ENCODE data around the gene EFEMP1. TPM values are rescaled to one million over a fixed set of nuclear protein-coding genes. Genes with fewer than 3 reads are reported as not detected.

Gene EFEMP1
- total RNA-seq, 1 donor from 2014 or later = not detected

DNA sequence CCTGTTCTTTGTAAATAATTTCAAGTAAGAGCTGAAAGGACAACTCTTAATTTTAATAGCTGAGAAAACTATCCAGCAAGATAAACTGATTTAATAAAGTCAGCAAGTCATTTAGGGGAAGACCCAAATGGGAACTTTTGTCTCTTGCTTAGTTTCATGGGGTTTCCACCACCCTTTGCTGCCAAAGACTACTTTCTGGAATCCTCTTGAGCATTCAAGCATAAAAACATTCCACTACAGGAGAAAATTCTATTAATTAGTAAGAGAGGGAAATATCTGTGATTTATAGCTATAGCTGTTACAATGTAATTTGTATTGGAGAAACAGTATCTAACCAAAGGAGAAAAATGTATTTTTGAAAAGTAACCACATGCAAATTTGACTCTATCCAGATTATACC lies 20.6 kb downstream of the EFEMP1 start:
- Mint-ChIP-seq H3K9me3 (peaks cover 14% of the 10 kb centered on the region), H3K27ac (no peak overlapping the region), H3K4me1 (no peaks in the 10 kb centered on the region), H3K27me3 (peaks cover 5% of the 10 kb centered on the region), H3K36me3 (ENCODE audit: low read depth) (no peaks in the 10 kb centered on the region), H3K4me3 (no peak overlapping the region)
- ChIA-PET CTCF (interaction anchor here (0.6 kb wide), 1 partner anchor 51 kb away, joined by 3 read pairs; no protein-coding TSS in a partner anchor), POLR2A (no interaction called here)
- no peak for DNase-seq
- intact Hi-C loops (cut with micrococcal nuclease) = no loop called here
- no peak for ATAC-seq (ENCODE audit: low read depth)
- TF ChIP-seq, protein P1, sequence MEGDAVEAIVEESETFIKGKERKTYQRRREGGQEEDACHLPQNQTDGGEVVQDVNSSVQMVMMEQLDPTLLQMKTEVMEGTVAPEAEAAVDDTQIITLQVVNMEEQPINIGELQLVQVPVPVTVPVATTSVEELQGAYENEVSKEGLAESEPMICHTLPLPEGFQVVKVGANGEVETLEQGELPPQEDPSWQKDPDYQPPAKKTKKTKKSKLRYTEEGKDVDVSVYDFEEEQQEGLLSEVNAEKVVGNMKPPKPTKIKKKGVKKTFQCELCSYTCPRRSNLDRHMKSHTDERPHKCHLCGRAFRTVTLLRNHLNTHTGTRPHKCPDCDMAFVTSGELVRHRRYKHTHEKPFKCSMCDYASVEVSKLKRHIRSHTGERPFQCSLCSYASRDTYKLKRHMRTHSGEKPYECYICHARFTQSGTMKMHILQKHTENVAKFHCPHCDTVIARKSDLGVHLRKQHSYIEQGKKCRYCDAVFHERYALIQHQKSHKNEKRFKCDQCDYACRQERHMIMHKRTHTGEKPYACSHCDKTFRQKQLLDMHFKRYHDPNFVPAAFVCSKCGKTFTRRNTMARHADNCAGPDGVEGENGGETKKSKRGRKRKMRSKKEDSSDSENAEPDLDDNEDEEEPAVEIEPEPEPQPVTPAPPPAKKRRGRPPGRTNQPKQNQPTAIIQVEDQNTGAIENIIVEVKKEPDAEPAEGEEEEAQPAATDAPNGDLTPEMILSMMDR (IDR thresholded peaks at IDR 0.05) = no peak

DNA sequence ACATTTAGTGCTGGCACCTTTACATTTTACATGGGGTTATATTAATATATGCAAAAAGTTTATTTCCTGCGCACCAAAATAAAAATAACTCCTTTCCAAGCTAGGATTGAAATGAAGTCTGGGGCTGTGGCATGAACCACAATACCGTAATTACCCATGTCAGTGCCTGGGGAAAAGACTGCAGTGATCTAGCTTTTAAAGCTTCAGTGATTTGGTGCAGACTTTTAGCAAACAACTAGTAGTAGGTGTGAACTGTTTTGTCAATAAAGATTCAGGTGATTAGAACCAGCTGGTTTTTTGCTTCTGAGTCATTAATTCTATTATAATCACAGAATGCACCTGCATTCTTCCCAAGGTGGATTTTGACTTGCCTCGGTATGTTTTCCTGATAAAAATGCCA lies 21.2 kb downstream of the EFEMP1 start:
- DNase-seq (no peak), ATAC-seq (ENCODE audit: low read depth) (no peak)
- Mint-ChIP-seq H3K36me3 (ENCODE audit: low read depth) (no peaks in the 10 kb centered on the region), H3K27me3 (peaks cover 5% of the 10 kb centered on the region), H3K27ac (no peak overlapping the region), H3K4me3 (no peak overlapping the region), H3K9me3 (peaks cover 14% of the 10 kb centered on the region), H3K4me1 (no peaks in the 10 kb centered on the region)
- ChIA-PET CTCF (interaction anchor here (0.6 kb wide), 1 partner anchor 51 kb away, joined by 3 read pairs; no protein-coding TSS in a partner anchor), POLR2A (interaction anchor here (0.7 kb wide), 1 partner anchor 11 kb away, joined by 4 read pairs; no protein-coding TSS in a partner anchor)
- intact Hi-C loops (cut with micrococcal nuclease) = no loop called here
- TF ChIP-seq, protein P1 (IDR thresholded peaks at IDR 0.05) = no peak

DNA sequence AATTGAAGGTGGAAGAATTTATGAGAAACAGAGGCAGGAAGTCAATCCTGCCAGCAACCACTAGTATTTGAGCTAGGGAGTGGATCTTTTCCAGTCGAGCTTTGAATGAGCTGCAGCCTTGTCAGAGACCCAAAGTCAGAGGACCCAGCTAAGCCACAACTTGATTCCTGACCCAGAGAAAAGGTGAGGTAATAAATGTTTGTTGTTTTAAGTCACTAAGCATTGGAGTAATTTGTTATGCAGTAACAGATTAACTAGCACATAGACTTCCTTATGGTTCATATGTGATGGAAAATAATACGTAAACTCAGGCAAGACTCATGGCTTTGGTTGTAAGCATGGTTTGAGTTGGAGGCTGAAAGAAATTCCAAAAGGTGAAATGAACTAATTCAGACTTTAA lies 21.6 kb downstream of the EFEMP1 start:
- ATAC-seq (ENCODE audit: low read depth) = no peak
- ChIA-PET POLR2A (interaction anchor here (0.7 kb wide), 1 partner anchor 11 kb away, joined by 4 read pairs; no protein-coding TSS in a partner anchor), CTCF (no interaction called here)
- intact Hi-C loops (cut with micrococcal nuclease) = no loop called here
- H3K36me3 Mint-ChIP-seq (ENCODE audit: low read depth) = no peaks in the 10 kb centered on the region
- peaks cover 3% of the 10 kb centered on the region for H3K27me3 Mint-ChIP-seq
- no peak overlapping the region for H3K4me3 Mint-ChIP-seq
- TF ChIP-seq, protein P1 (IDR thresholded peaks at IDR 0.05) = no peak
- no peak overlapping the region for H3K27ac Mint-ChIP-seq
- no peaks in the 10 kb centered on the region for H3K4me1 Mint-ChIP-seq
- H3K9me3 Mint-ChIP-seq = peaks cover 14% of the 10 kb centered on the region
- DNase-seq = no peak

DNA sequence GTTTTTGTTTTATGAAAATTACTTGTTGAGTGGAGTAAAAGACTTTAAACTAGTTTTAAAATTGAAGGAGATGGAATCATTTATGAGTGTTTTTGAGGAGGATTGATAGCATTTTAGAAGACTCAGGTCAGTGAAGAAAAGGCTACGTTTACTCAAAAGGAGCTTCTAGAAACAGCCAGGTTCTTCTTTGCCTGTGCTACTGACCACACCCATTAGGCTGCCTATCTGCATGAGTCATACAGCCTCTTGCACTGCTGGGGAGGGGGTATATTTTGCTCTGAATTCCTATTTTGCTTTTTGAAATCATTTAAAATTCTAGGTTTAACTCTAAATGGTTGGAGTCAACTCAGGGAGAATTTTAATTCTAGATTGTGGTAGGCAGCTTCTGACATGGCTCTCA lies 22.3 kb downstream of the EFEMP1 start:
- POLR2A ChIA-PET = no interaction called here
- Mint-ChIP-seq H3K27ac (no peak overlapping the region), H3K9me3 (peaks cover 14% of the 10 kb centered on the region), H3K4me3 (no peak overlapping the region), H3K36me3 (ENCODE audit: low read depth) (no peaks in the 10 kb centered on the region), H3K4me1 (no peaks in the 10 kb centered on the region), H3K27me3 (peaks cover 2% of the 10 kb centered on the region)
- ATAC-seq (ENCODE audit: low read depth) (no peak), DNase-seq (no peak)
- intact Hi-C loops (cut with micrococcal nuclease) = no loop called here
- TF ChIP-seq, protein P1 (IDR thresholded peaks at IDR 0.05) = no peak
- CTCF ChIA-PET = no interaction called here

DNA sequence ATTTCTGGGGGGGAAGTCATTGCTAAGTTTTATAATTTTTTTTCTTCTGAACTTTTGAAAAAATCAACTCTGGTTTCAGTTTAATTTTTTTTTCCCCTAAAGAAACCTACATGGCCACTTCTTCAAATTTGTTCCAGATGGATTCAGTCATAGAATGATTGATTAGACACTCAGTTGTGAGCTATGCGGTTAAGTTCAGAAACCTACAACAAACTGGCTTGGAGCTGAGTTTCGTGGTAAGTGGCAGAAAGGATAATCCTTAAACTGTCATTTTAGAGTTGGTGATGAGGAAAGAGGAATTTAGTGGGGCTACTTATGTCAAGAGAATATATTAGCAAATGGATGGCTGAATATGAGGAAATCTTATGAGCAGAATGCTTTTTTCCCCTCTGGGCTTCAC lies 23.7 kb downstream of the EFEMP1 start:
- no peak overlapping the region for H3K27ac Mint-ChIP-seq
- POLR2A ChIA-PET = no interaction called here
- no peaks in the 10 kb centered on the region for H3K36me3 Mint-ChIP-seq (ENCODE audit: low read depth)
- H3K4me3 Mint-ChIP-seq = no peak overlapping the region
- H3K9me3 Mint-ChIP-seq = peaks cover 14% of the 10 kb centered on the region
- H3K27me3 Mint-ChIP-seq = no peaks in the 10 kb centered on the region
- TF ChIP-seq, protein P1 (IDR thresholded peaks at IDR 0.05) = no peak
- intact Hi-C loops (cut with micrococcal nuclease) = no loop called here
- ATAC-seq (ENCODE audit: low read depth) = no peak
- H3K4me1 Mint-ChIP-seq = no peaks in the 10 kb centered on the region
- CTCF ChIA-PET = no interaction called here
- DNase-seq = no peak

Measured in activated B cell treated with CpG ODN at 0.5 μM for 24 hours (primary cell).